ENCODE data around the gene WWP2. TPM values are rescaled to one million over a fixed set of nuclear protein-coding genes. Genes with fewer than 3 reads are reported as not detected.

Gene WWP2
- total and polyA plus RNA-seq, 2 donors (not counting 3 experiments of a cell fraction or from before 2014, with no cell fraction given): 17.9 to 44.9 TPM

DNA sequence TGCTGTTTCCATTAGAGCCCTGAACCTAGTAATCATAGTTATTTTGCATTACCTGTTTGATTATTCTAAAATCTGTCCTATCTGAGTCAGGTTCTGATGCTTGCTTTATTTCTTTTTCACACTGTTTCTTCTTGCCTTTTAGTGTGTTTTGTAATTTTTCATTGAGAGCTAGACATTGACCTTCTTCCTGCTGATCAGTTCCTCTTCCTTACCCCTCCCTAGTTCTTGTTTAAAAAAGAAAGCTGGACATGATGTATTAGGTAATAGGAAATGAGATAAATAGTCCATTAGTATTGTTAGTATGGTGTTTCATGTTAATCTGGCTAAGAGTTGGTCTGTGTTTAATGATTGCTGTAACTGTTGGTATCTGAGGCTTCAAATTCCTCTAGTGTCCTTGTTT, 13.4 kb downstream of the WWP2 start:
- no peak overlapping the region for H3K27ac ChIP-seq (ENCODE audit: insufficient read depth, low read depth, low read length)
- H3K4me1 ChIP-seq (ENCODE audit: control insufficient read depth, extremely low read depth, insufficient read depth, low read length): peaks cover 4% of the 10 kb centered on the region
- intact Hi-C loops (cut with micrococcal nuclease): no loop called here
- H3K36me3 ChIP-seq (ENCODE audit: control insufficient read depth in 2 of 2, extremely low read depth in 1 of 2, insufficient read depth in 2 of 2, low read length in 2 of 2): no peaks in the 10 kb centered on the region
- no peaks in the 10 kb centered on the region for H4K20me1 ChIP-seq (replicated peaks; ENCODE audit: control insufficient read depth, extremely low read depth, insufficient read depth, low read length)
- TF ChIP-seq JUN (IDR thresholded peaks at IDR 0.05; ENCODE audit: borderline replicate concordance, insufficient read depth, insufficient read length, low read depth): no peak
- no peak for TF ChIP-seq EZH2 (IDR thresholded peaks at IDR 0.05; ENCODE audit: borderline replicate concordance, low read depth, low read length, severe bottlenecking)
- TF ChIP-seq, protein P1, sequence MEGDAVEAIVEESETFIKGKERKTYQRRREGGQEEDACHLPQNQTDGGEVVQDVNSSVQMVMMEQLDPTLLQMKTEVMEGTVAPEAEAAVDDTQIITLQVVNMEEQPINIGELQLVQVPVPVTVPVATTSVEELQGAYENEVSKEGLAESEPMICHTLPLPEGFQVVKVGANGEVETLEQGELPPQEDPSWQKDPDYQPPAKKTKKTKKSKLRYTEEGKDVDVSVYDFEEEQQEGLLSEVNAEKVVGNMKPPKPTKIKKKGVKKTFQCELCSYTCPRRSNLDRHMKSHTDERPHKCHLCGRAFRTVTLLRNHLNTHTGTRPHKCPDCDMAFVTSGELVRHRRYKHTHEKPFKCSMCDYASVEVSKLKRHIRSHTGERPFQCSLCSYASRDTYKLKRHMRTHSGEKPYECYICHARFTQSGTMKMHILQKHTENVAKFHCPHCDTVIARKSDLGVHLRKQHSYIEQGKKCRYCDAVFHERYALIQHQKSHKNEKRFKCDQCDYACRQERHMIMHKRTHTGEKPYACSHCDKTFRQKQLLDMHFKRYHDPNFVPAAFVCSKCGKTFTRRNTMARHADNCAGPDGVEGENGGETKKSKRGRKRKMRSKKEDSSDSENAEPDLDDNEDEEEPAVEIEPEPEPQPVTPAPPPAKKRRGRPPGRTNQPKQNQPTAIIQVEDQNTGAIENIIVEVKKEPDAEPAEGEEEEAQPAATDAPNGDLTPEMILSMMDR (IDR thresholded peaks at IDR 0.05; ENCODE audit: extremely low read depth in 1 of 2, insufficient read depth in 1 of 2, low read depth in 1 of 2, low read length in 2 of 2): no peak
- H3K4me3 ChIP-seq (replicated peaks in 1 of 3; ENCODE audit: insufficient read depth in 1 of 3, low read depth in 1 of 3, low read length in 3 of 3): no peak overlapping the region
- no peak overlapping the region for H3K4me2 ChIP-seq (ENCODE audit: insufficient read depth, low read length)
- CTCF ChIA-PET: interaction anchor here (1.2 kb wide), 1 partner anchor 13 kb away, joined by 3 read pairs; the partner anchor contains the start of gene WWP2
- H3K79me2 ChIP-seq (ENCODE audit: control insufficient read depth, insufficient read depth, low read length): peaks cover 6% of the 10 kb centered on the region
- no TSS peak for BruUV-seq (replicated peaks)
- H3K9me1 ChIP-seq (replicated peaks; ENCODE audit: control insufficient read depth, extremely low read depth, insufficient read depth, low read length): no peaks in the 10 kb centered on the region
- dilution Hi-C loops (cut with MboI; ENCODE audit: extremely low pct_ligation_motif_present, low sequenced_read_pairs): no loop called here
- POLR2A ChIA-PET: no interaction called here
- no peaks in the 10 kb centered on the region for H3K27me3 ChIP-seq (ENCODE audit: control insufficient read depth in 2 of 2, insufficient read depth in 2 of 2, low read length in 2 of 2)
- DNase-seq (ENCODE audit: low read depth, low spot score) (no peak), FAIRE-seq (no peak)
- no peak overlapping the region for H2AFZ ChIP-seq (ENCODE audit: low read depth, low read length)
- no peaks in the 10 kb centered on the region for H3K9me3 ChIP-seq (replicated peaks; ENCODE audit: control insufficient read depth, insufficient read depth, low read length)
- H3K9ac ChIP-seq (replicated peaks; ENCODE audit: extremely low read depth, insufficient read depth, low read length): no peak overlapping the region

DNA sequence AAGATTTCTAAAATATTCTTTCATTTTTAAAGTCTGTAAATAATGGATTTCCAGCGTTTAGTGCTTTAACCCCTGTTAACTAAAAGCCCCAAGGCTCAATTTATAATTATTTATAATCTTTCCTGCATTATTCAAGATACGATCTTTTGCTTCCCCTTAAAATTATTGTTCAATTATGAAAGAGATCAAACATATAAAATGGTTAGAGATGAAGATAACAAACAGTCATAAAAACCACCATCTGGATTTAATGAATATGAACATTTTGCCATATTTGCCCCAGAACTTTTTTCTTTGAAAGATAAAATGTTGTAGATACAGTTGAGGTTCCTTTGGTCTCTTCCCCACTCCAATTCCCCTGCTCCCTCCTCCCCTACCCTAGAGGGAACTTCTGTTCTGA, 17.6 kb downstream of the WWP2 start:
- Histone ChIP-seq H3K9ac (replicated peaks; ENCODE audit: extremely low read depth, insufficient read depth, low read length) (no peak overlapping the region), H3K27ac (ENCODE audit: insufficient read depth, low read depth, low read length) (no peak overlapping the region), H4K20me1 (replicated peaks; ENCODE audit: control insufficient read depth, extremely low read depth, insufficient read depth, low read length) (no peaks in the 10 kb centered on the region), H3K4me3 (replicated peaks in 1 of 3; ENCODE audit: insufficient read depth in 1 of 3, low read depth in 1 of 3, low read length in 3 of 3) (no peak overlapping the region), H3K4me2 (ENCODE audit: insufficient read depth, low read length) (no peak overlapping the region), H3K9me1 (replicated peaks; ENCODE audit: control insufficient read depth, extremely low read depth, insufficient read depth, low read length) (no peaks in the 10 kb centered on the region), H2AFZ (ENCODE audit: low read depth, low read length) (no peak overlapping the region), H3K4me1 (ENCODE audit: control insufficient read depth, extremely low read depth, insufficient read depth, low read length) (peaks cover 4% of the 10 kb centered on the region), H3K9me3 (replicated peaks; ENCODE audit: control insufficient read depth, insufficient read depth, low read length) (no peaks in the 10 kb centered on the region), H3K36me3 (ENCODE audit: control insufficient read depth in 2 of 2, extremely low read depth in 1 of 2, insufficient read depth in 2 of 2, low read length in 2 of 2) (peaks cover 0 to 3% of the 10 kb centered on the region in 2 experiments), H3K79me2 (ENCODE audit: control insufficient read depth, insufficient read depth, low read length) (no peaks in the 10 kb centered on the region), H3K27me3 (ENCODE audit: control insufficient read depth in 2 of 2, insufficient read depth in 2 of 2, low read length in 2 of 2) (no peaks in the 10 kb centered on the region)
- dilution Hi-C loops (cut with MboI; ENCODE audit: extremely low pct_ligation_motif_present, low sequenced_read_pairs): no loop called here
- intact Hi-C loops (cut with micrococcal nuclease): no loop called here
- FAIRE-seq (no peak), DNase-seq (ENCODE audit: low read depth, low spot score) (no peak)
- ChIA-PET POLR2A (no interaction called here), CTCF (no interaction called here)
- no TSS peak for BruUV-seq (replicated peaks)
- TF ChIP-seq, protein P1 (IDR thresholded peaks at IDR 0.05; ENCODE audit: extremely low read depth in 1 of 2, insufficient read depth in 1 of 2, low read depth in 1 of 2, low read length in 2 of 2): no peak
- TF ChIP-seq POLR2A (IDR thresholded peaks at IDR 0.05; ENCODE audit: low read depth, low read length): no peak
- no peak for TF ChIP-seq GATA2 (IDR thresholded peaks at IDR 0.05; ENCODE audit: insufficient read depth, insufficient read length, low read depth, low read length)
- no peak for TF ChIP-seq FOS (IDR thresholded peaks at IDR 0.05; ENCODE audit: borderline replicate concordance, insufficient read depth, low read length)
- TF ChIP-seq, protein P2, sequence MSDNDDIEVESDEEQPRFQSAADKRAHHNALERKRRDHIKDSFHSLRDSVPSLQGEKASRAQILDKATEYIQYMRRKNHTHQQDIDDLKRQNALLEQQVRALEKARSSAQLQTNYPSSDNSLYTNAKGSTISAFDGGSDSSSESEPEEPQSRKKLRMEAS (IDR thresholded peaks at IDR 0.05; ENCODE audit: insufficient read depth, insufficient read length): no peak
- TF ChIP-seq JUN (IDR thresholded peaks at IDR 0.05; ENCODE audit: borderline replicate concordance, insufficient read depth, insufficient read length, low read depth): no peak
- TF ChIP-seq POLR2AphosphoS5 (IDR thresholded peaks at IDR 0.05; ENCODE audit: insufficient read depth, low read depth, low read length): no peak
- no peak for TF ChIP-seq EZH2 (IDR thresholded peaks at IDR 0.05; ENCODE audit: borderline replicate concordance, low read depth, low read length, severe bottlenecking)
- no peak for TF ChIP-seq MYC (IDR thresholded peaks at IDR 0.05; ENCODE audit: low read depth, low read length)

Data from endothelial cell of umbilical vein (primary cell).